GM12878 (cell line): Measurements from ENCODE around the gene VEZF1. TPM values are rescaled to one million over a fixed set of nuclear protein-coding genes. Genes with fewer than 3 reads are reported as not detected.

Experiments
- ATAC-seq: fragments of 200-7000 bp; cut with Tn5 transposase; 3 replicates; pipeline ENCODE4 v1.9.1; 2020; ENCODE audit warnings: mild to moderate bottlenecking, moderate library complexity
- BruUV-seq: library from RNA; stranded (reverse); fragments of 400-500 nt; replicated peaks from 2 replicates; lab custom pipeline; 2021; lab: Mats Ljungman, UMichigan
- CTCF ChIA-PET: fragments of 300-600 bp; sonication (Branson Sonifier 250); formaldehyde crosslinking; extraction: SDS; loops from one replicate; lab custom pipeline; 2021; ENCODE audit warnings: inconsistent platforms; lab: Yijun Ruan, JAX
- POLR2A ChIA-PET: fragments of 350-600 bp; formaldehyde crosslinking; extraction: SDS; loops from one replicate; lab custom pipeline; 2021; ENCODE audit warnings: inconsistent platforms; lab: Charles Lee
- RAD21 ChIA-PET: fragments of 300-600 bp; sonication (Branson Sonifier 250); formaldehyde crosslinking; loops from one replicate; lab custom pipeline; 2023; ENCODE audit warnings: antibody characterized with exemption; ENCODE audit not compliant: unreplicated experiment; lab: Charles Lee
- SMC1A ChIA-PET: fragments of 300-600 bp; sonication (Branson Sonifier 250); formaldehyde crosslinking; loops from one replicate; lab custom pipeline; 2023; ENCODE audit not compliant: unreplicated experiment, uncharacterized antibody; lab: Charles Lee
- DNase-seq: peaks from one replicate; pipeline ENCODE4 v3.0.0-alpha.2; 2011; ENCODE audit warnings: low read depth, low spot score
- FAIRE-seq: peaks from 3 replicates; lab custom pipeline; 2011; peaks lifted over from hg19 to GRCh38; lab: Jason Lieb, UNC
- H2AFZ ChIP-seq: 2 replicates; pipeline ENCODE4 v1.6.0; 2011; ENCODE audit warnings: low read depth, low read length, control low read depth; ENCODE audit not compliant: control insufficient read depth
- H3K27ac ChIP-seq: 2 replicates; pipeline ENCODE4 v1.5.1; 2011; ENCODE audit warnings: control low read depth; ENCODE audit not compliant: control insufficient read depth, insufficient read depth
- H3K27me3 ChIP-seq, 2 experiments: replicated peaks in 1 of 2; 2 replicates each; pipeline versions ENCODE4 v1.6.0 to v1.6.1; 2011; ENCODE audit warnings: low read length in 1 of 2; ENCODE audit not compliant: control insufficient read depth in 2 of 2, insufficient read depth in 2 of 2
- H3K36me3 ChIP-seq, 2 experiments: 2 replicates each; pipeline ENCODE4 v1.5.1; 2011; ENCODE audit warnings: low read length in 1 of 2; ENCODE audit not compliant: control insufficient read depth in 2 of 2, insufficient read depth in 2 of 2
- H3K4me1 ChIP-seq: 2 replicates; pipeline ENCODE4 v1.6.1; 2011; ENCODE audit warnings: mild to moderate bottlenecking, low read length, moderate library complexity, mixed read lengths; ENCODE audit not compliant: control insufficient read depth, insufficient read depth
- H3K4me2 ChIP-seq: 2 replicates; pipeline ENCODE4 v1.6.0; 2011; ENCODE audit warnings: control low read depth; ENCODE audit not compliant: control insufficient read depth, insufficient read depth
- H3K4me3 ChIP-seq: fragments of 200-600 bp; sonication (generic); 2 replicates; pipeline ENCODE4 v1.5.1; 2016
- H3K79me2 ChIP-seq: 2 replicates; pipeline ENCODE4 v1.6.0; 2011; ENCODE audit warnings: low read length; ENCODE audit not compliant: control insufficient read depth, insufficient read depth
- H3K9ac ChIP-seq: 2 replicates; pipeline ENCODE4 v1.8.0; 2011; ENCODE audit warnings: low read length, control low read depth, mixed read lengths; ENCODE audit not compliant: control insufficient read depth, insufficient read depth
- H3K9me3 ChIP-seq: replicated peaks from 3 replicates; pipeline ENCODE4 v1.5.1; 2011; ENCODE audit warnings: mild to moderate bottlenecking, low read length; ENCODE audit not compliant: control insufficient read depth, insufficient read depth
- H4K20me1 ChIP-seq: 2 replicates; pipeline ENCODE4 v1.6.0; 2011; ENCODE audit not compliant: control insufficient read depth, insufficient read depth
- CHD1 ChIP-seq: IDR thresholded peaks from 2 replicates; pipeline ENCODE4 v1.6.1; 2012; ENCODE audit warnings: low read depth, low read length, improper control_type of control experiment
- MEF2B ChIP-seq: fragments of 450-650 bp; IDR thresholded peaks from 2 replicates; pipeline ENCODE4 v1.6.1; 2018; ENCODE audit warnings: mild to moderate bottlenecking, moderate library complexity; ENCODE audit not compliant: partially characterized antibody, poor library complexity, severe bottlenecking
- RCOR1 ChIP-seq: conservative IDR thresholded peaks from 2 replicates; pipeline ENCODE4 v1.6.1; 2012; ENCODE audit warnings: low read depth, low read length, improper control_type of control experiment
- SPI1 ChIP-seq: IDR thresholded peaks from 2 replicates; pipeline ENCODE4 v1.6.1; 2011; ENCODE audit warnings: low read depth, mild to moderate bottlenecking, low read length, moderate library complexity, borderline replicate concordance; ENCODE audit not compliant: insufficient read depth
- WGBS: methylation state at CpG from one replicate; pipeline ENCODE4 v1.1.6; 2016; ENCODE audit warnings: low lambda C conversion rate; ENCODE audit not compliant: insufficient replicate concordance, insufficient coverage; ENCODE audit errors: missing lambda C conversion rate; 5-methylcytosine and 5-hydroxymethylcytosine counted together
- in situ Hi-C: fragments of 300-500 bp; cut with MboI; formaldehyde crosslinking; loops from 9 replicates; pipeline ENCODE4 v1.14.3; 2018; ENCODE audit warnings: mixed read lengths
- intact Hi-C: fragments of 100-400 bp; cut with micrococcal nuclease; formaldehyde crosslinking; loops from one replicate; pipeline ENCODE4 v1.14.2; 2022; ENCODE audit not compliant: unreplicated experiment
- polyA plus RNA-seq, 11 experiments: library from polyadenylated mRNA; depleted of rRNA in 4 of 11; unstranded in 6 of 11; stranded (reverse) in 5 of 11; fragments of >200 nt; fragmentation: Nextera tagmentation in 4 of 11; fragmentation: Illumina TruSeq in 1 of 11; extraction: Ambion mirVana in 4 of 11; extraction: Trizol in 1 of 11; gene quantifications; 1 replicate in 1 of 11; 2 replicates in 10 of 11; pipeline versions ENCODE4 v1.2.1 to v1.2.3, GENCODE V29; 2011 to 2016; ENCODE audit warnings: inconsistent platforms in 2 of 11, missing spikeins in 2 of 11, low read depth in 1 of 11
- total RNA-seq, 4 experiments: library from RNA; depleted of rRNA in 3 of 4; stranded (reverse); fragments of >200 nt in 3 of 4; fragmentation: Illumina TruSeq in 1 of 4; extraction: Trizol in 1 of 4; gene quantifications; 2 replicates each; pipeline versions ENCODE4 v1.2.1 to v1.2.3, GENCODE V29; 2013 to 2021
- TF ChIP-seq, protein P1 (sequence below): fragments of 450-650 bp; IDR thresholded peaks from 2 replicates; pipeline ENCODE4 v1.6.1; 2017; ENCODE audit warnings: borderline replicate concordance

VEZF1 gene
- total and polyA plus RNA-seq, 10 of the 15 experiments (the other 5 are each of a cell fraction or from before 2014, with no cell fraction given), result 9.5 to 28.2 (median 20.3) TPM

GRCh38 chr17:57943140-57943539 is 44.9 kb downstream of the VEZF1 start:
- in situ Hi-C loops (no loop called here), intact Hi-C loops (no loop called here)
- RAD21 ChIA-PET, result interaction anchor here (0.7 to 1.5 kb wide), 8 partner anchors 11 to 82 kb away, joined by 3 to 4 read pairs (median 4); partner anchors contain the start of gene CUEDC1
- Histone ChIP-seq H4K20me1 (no peaks in the 10 kb centered on the region; the same call in 1 of the 2 replicates), H3K4me2 (no peak overlapping the region; the same call in 1 of the 2 replicates), H2AFZ (no peak overlapping the region), H3K4me3 (no peak overlapping the region), H3K27ac (no peak overlapping the region), H3K36me3 (no peaks in the 10 kb centered on the region), H3K4me1 (peaks cover 61% of the 10 kb centered on the region), H3K9ac (no peak overlapping the region), H3K9me3 (no peaks in the 10 kb centered on the region), H3K27me3 (no peaks in the 10 kb centered on the region), H3K79me2 (no peaks in the 10 kb centered on the region)
- POLR2A ChIA-PET, result interaction anchor here (1.1 kb wide), 1 partner anchor 8 kb away, joined by 3 read pairs; no protein-coding TSS in a partner anchor
- CTCF ChIA-PET, result interaction anchor here (0.7 to 9.5 kb wide), 9 partner anchors 7 to 391 kb away, joined by 3 to 77 read pairs (median 3); no protein-coding TSS in a partner anchor
- DNase-seq (no peak), ATAC-seq (no peak), FAIRE-seq (no peak)
- TF ChIP-seq RCOR1, result no peak
- peak; percentile 19; the same call in 1 of the 2 replicates for TF ChIP-seq SPI1
- TF ChIP-seq, protein P1, sequence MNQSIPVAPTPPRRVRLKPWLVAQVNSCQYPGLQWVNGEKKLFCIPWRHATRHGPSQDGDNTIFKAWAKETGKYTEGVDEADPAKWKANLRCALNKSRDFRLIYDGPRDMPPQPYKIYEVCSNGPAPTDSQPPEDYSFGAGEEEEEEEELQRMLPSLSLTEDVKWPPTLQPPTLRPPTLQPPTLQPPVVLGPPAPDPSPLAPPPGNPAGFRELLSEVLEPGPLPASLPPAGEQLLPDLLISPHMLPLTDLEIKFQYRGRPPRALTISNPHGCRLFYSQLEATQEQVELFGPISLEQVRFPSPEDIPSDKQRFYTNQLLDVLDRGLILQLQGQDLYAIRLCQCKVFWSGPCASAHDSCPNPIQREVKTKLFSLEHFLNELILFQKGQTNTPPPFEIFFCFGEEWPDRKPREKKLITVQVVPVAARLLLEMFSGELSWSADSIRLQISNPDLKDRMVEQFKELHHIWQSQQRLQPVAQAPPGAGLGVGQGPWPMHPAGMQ, result no peak
- no peak for TF ChIP-seq CHD1
- TF ChIP-seq MEF2B, result no peak
- SMC1A ChIA-PET, result interaction anchor here (1.1 to 8.2 kb wide), 8 partner anchors 10 to 83 kb away, joined by 4 to 102 read pairs (median 5); no protein-coding TSS in a partner anchor
- no TSS peak for BruUV-seq
- WGBS, result 3% methylated on average over 6 of the region's 6 CpGs
